GM12878 (cell line): Measurements from ENCODE around the gene ANKRD30B. TPM values are rescaled to one million over a fixed set of nuclear protein-coding genes. Genes with fewer than 3 reads are reported as not detected.
"Not testable (repeated sequence)": the region's sequence is repeated elsewhere in the genome, so short reads cannot be mapped to it uniquely, and the experiment has no call there.

Experiments
- ATAC-seq: fragments of 200-7000 bp; cut with Tn5 transposase; 3 replicates; pipeline ENCODE4 v1.9.1; 2020; ENCODE audit warnings: mild to moderate bottlenecking, moderate library complexity
- BruUV-seq: library from RNA; stranded (reverse); fragments of 400-500 nt; replicated peaks from 2 replicates; lab custom pipeline; 2021; lab: Mats Ljungman, UMichigan
- CTCF ChIA-PET: fragments of 300-600 bp; sonication (Branson Sonifier 250); formaldehyde crosslinking; extraction: SDS; loops from one replicate; lab custom pipeline; 2021; ENCODE audit warnings: inconsistent platforms; lab: Yijun Ruan, JAX
- POLR2A ChIA-PET: fragments of 350-600 bp; formaldehyde crosslinking; extraction: SDS; loops from one replicate; lab custom pipeline; 2021; ENCODE audit warnings: inconsistent platforms; lab: Charles Lee
- RAD21 ChIA-PET: fragments of 300-600 bp; sonication (Branson Sonifier 250); formaldehyde crosslinking; loops from one replicate; lab custom pipeline; 2023; ENCODE audit warnings: antibody characterized with exemption; ENCODE audit not compliant: unreplicated experiment; lab: Charles Lee
- SMC1A ChIA-PET: fragments of 300-600 bp; sonication (Branson Sonifier 250); formaldehyde crosslinking; loops from one replicate; lab custom pipeline; 2023; ENCODE audit not compliant: unreplicated experiment, uncharacterized antibody; lab: Charles Lee
- DNase-seq: peaks from one replicate; pipeline ENCODE4 v3.0.0-alpha.2; 2011; ENCODE audit warnings: low read depth, low spot score
- FAIRE-seq: peaks from 3 replicates; lab custom pipeline; 2011; peaks lifted over from hg19 to GRCh38; lab: Jason Lieb, UNC
- H2AFZ ChIP-seq: 2 replicates; pipeline ENCODE4 v1.6.0; 2011; ENCODE audit warnings: low read depth, low read length, control low read depth; ENCODE audit not compliant: control insufficient read depth
- H3K27ac ChIP-seq: 2 replicates; pipeline ENCODE4 v1.5.1; 2011; ENCODE audit warnings: control low read depth; ENCODE audit not compliant: control insufficient read depth, insufficient read depth
- H3K27me3 ChIP-seq, 2 experiments: replicated peaks in 1 of 2; 2 replicates each; pipeline versions ENCODE4 v1.6.0 to v1.6.1; 2011; ENCODE audit warnings: low read length in 1 of 2; ENCODE audit not compliant: control insufficient read depth in 2 of 2, insufficient read depth in 2 of 2
- H3K36me3 ChIP-seq, 2 experiments: 2 replicates each; pipeline ENCODE4 v1.5.1; 2011; ENCODE audit warnings: low read length in 1 of 2; ENCODE audit not compliant: control insufficient read depth in 2 of 2, insufficient read depth in 2 of 2
- H3K4me1 ChIP-seq: 2 replicates; pipeline ENCODE4 v1.6.1; 2011; ENCODE audit warnings: mild to moderate bottlenecking, low read length, moderate library complexity, mixed read lengths; ENCODE audit not compliant: control insufficient read depth, insufficient read depth
- H3K4me2 ChIP-seq: 2 replicates; pipeline ENCODE4 v1.6.0; 2011; ENCODE audit warnings: control low read depth; ENCODE audit not compliant: control insufficient read depth, insufficient read depth
- H3K4me3 ChIP-seq: fragments of 200-600 bp; sonication (generic); 2 replicates; pipeline ENCODE4 v1.5.1; 2016
- H3K79me2 ChIP-seq: 2 replicates; pipeline ENCODE4 v1.6.0; 2011; ENCODE audit warnings: low read length; ENCODE audit not compliant: control insufficient read depth, insufficient read depth
- H3K9ac ChIP-seq: 2 replicates; pipeline ENCODE4 v1.8.0; 2011; ENCODE audit warnings: low read length, control low read depth, mixed read lengths; ENCODE audit not compliant: control insufficient read depth, insufficient read depth
- H3K9me3 ChIP-seq: replicated peaks from 3 replicates; pipeline ENCODE4 v1.5.1; 2011; ENCODE audit warnings: mild to moderate bottlenecking, low read length; ENCODE audit not compliant: control insufficient read depth, insufficient read depth
- H4K20me1 ChIP-seq: 2 replicates; pipeline ENCODE4 v1.6.0; 2011; ENCODE audit not compliant: control insufficient read depth, insufficient read depth
- WGBS: methylation state at CpG from one replicate; pipeline ENCODE4 v1.1.6; 2016; ENCODE audit warnings: low lambda C conversion rate; ENCODE audit not compliant: insufficient replicate concordance, insufficient coverage; ENCODE audit errors: missing lambda C conversion rate; 5-methylcytosine and 5-hydroxymethylcytosine counted together
- in situ Hi-C: fragments of 300-500 bp; cut with MboI; formaldehyde crosslinking; loops from 9 replicates; pipeline ENCODE4 v1.14.3; 2018; ENCODE audit warnings: mixed read lengths
- intact Hi-C: fragments of 100-400 bp; cut with micrococcal nuclease; formaldehyde crosslinking; loops from one replicate; pipeline ENCODE4 v1.14.2; 2022; ENCODE audit not compliant: unreplicated experiment
- polyA plus RNA-seq, 11 experiments: library from polyadenylated mRNA; depleted of rRNA in 4 of 11; unstranded in 6 of 11; stranded (reverse) in 5 of 11; fragments of >200 nt; fragmentation: Nextera tagmentation in 4 of 11; fragmentation: Illumina TruSeq in 1 of 11; extraction: Ambion mirVana in 4 of 11; extraction: Trizol in 1 of 11; gene quantifications; 1 replicate in 1 of 11; 2 replicates in 10 of 11; pipeline versions ENCODE4 v1.2.1 to v1.2.3, GENCODE V29; 2011 to 2016; ENCODE audit warnings: inconsistent platforms in 2 of 11, missing spikeins in 2 of 11, low read depth in 1 of 11
- total RNA-seq, 4 experiments: library from RNA; depleted of rRNA in 3 of 4; stranded (reverse); fragments of >200 nt in 3 of 4; fragmentation: Illumina TruSeq in 1 of 4; extraction: Trizol in 1 of 4; gene quantifications; 2 replicates each; pipeline versions ENCODE4 v1.2.1 to v1.2.3, GENCODE V29; 2013 to 2021

The ANKRD30B gene
- total and polyA plus RNA-seq, 10 of the 15 experiments (the other 5 are each of a cell fraction or from before 2014, with no cell fraction given), result not detected

- H4K20me1 ChIP-seq, FAIRE-seq, CTCF ChIA-PET, H3K9me3 ChIP-seq, H3K9ac ChIP-seq, H3K4me1 ChIP-seq, H3K4me3 ChIP-seq, H3K4me2 ChIP-seq, RAD21 ChIA-PET, H3K27ac ChIP-seq, ATAC-seq, H3K36me3 ChIP-seq, BruUV-seq, intact Hi-C loops, H2AFZ ChIP-seq, in situ Hi-C loops, DNase-seq, SMC1A ChIA-PET, H3K79me2 ChIP-seq, H3K27me3 ChIP-seq, POLR2A ChIA-PET: not testable (repeated sequence)
- WGBS, result 0% methylated on average over 2 of the region's 2 CpGs
These were observed 79.1 kb downstream of the ANKRD30B start for GRCh38 chr18:14826972-14827632.

DNA sequence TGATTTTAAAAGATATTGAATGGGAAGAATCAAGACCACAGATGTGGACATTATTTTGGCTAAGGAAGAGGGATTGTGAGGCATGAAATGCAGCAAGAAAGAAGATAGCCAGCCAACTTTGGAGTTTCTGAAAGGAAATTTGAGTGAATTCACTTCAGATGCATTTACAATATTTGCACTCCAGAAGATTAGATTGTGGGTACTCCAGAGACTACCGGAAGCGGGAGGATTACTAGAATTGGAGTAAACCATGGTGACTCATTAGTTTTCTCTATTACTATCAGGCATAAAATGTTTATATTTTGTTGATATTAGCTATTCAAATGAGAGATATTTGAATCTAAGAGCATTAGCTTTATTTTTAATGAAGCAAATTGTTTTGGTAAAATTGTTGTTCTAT lies 93.6 kb downstream of the ANKRD30B start:
- SMC1A ChIA-PET, POLR2A ChIA-PET, H3K36me3 ChIP-seq, H3K4me2 ChIP-seq, in situ Hi-C loops, H3K9me3 ChIP-seq, H3K27me3 ChIP-seq, H4K20me1 ChIP-seq, intact Hi-C loops, ATAC-seq, H3K4me3 ChIP-seq, H3K27ac ChIP-seq, H3K9ac ChIP-seq, H3K4me1 ChIP-seq, FAIRE-seq, H3K79me2 ChIP-seq, RAD21 ChIA-PET, DNase-seq, H2AFZ ChIP-seq, CTCF ChIA-PET, BruUV-seq: not testable (repeated sequence)
- WGBS, result 48% methylated on average over 2 of the region's 2 CpGs

- DNase-seq, BruUV-seq, H3K9me3 ChIP-seq, H3K9ac ChIP-seq, H3K4me1 ChIP-seq, RAD21 ChIA-PET, ATAC-seq, H3K79me2 ChIP-seq, SMC1A ChIA-PET, H3K36me3 ChIP-seq, CTCF ChIA-PET, H4K20me1 ChIP-seq, H3K27ac ChIP-seq, FAIRE-seq, H3K27me3 ChIP-seq, intact Hi-C loops, POLR2A ChIA-PET, H3K4me2 ChIP-seq, H2AFZ ChIP-seq, H3K4me3 ChIP-seq: not testable (repeated sequence)
- 0% methylated on average over 2 of the region's 2 CpGs for WGBS
- in situ Hi-C loops, result loop anchor here (25.0 kb wide), 1 partner anchor 111 kb away; no protein-coding TSS in a partner anchor
These were observed 103.6 kb downstream of the ANKRD30B start for GRCh38 chr18:14851533-14851932.

GRCh38 chr18:14855634-14856033 lies 107.7 kb downstream of the ANKRD30B start:
- in situ Hi-C loops, result loop anchor here (25.0 kb wide), 1 partner anchor 107 kb away; no protein-coding TSS in a partner anchor
- H3K4me3 ChIP-seq, H4K20me1 ChIP-seq, H3K27me3 ChIP-seq, H3K9me3 ChIP-seq, ATAC-seq, H3K79me2 ChIP-seq, H3K4me1 ChIP-seq, SMC1A ChIA-PET, FAIRE-seq, RAD21 ChIA-PET, DNase-seq, H3K9ac ChIP-seq, intact Hi-C loops, CTCF ChIA-PET, BruUV-seq, H3K36me3 ChIP-seq, H3K27ac ChIP-seq, H2AFZ ChIP-seq, H3K4me2 ChIP-seq, POLR2A ChIA-PET: not testable (repeated sequence)
- WGBS, result 51% methylated on average over 8 of the region's 17 CpGs
